Tibial artery (tissue), 4 donors: ENCODE results near the gene SLC44A4.

Source experiments
- DNase-seq, 2 donors: peaks; one replicate each; pipeline ENCODE4 v3.0.0-alpha.2; 2019
- H3K27ac ChIP-seq, 2 donors: fragments of 200-600 bp; sonication (generic) in 1 of 2; 1 replicate in 1 of 2; 2 replicates in 1 of 2; pipeline ENCODE4 v1.5.1; 2018 to 2019; ENCODE audit warnings: mild to moderate bottlenecking in 1 of 2
- H3K27me3 ChIP-seq, 2 donors: fragments of 200-600 bp; sonication (generic) in 1 of 2; one replicate each; pipeline versions ENCODE4 v1.5.1 to v1.6.0; 2016 to 2019
- H3K36me3 ChIP-seq, 3 donors: fragments of 200-600 bp; sonication (generic) in 2 of 3; one replicate each; pipeline ENCODE4 v1.5.1; 2016 to 2019; ENCODE audit warnings: mild to moderate bottlenecking in 2 of 3
- H3K4me1 ChIP-seq, 4 donors: fragments of 200-600 bp; sonication (generic) in 2 of 4; 1 replicate in 3 of 4; 2 replicates in 1 of 4; pipeline ENCODE4 v1.5.1; 2016 to 2019
- H3K4me3 ChIP-seq, 2 donors: fragments of 200-600 bp; sonication (generic) in 1 of 2; 1 replicate in 1 of 2; 2 replicates in 1 of 2; pipeline ENCODE4 v1.5.1; 2018 to 2019; ENCODE audit warnings: mild to moderate bottlenecking in 2 of 2
- H3K9me3 ChIP-seq, 3 donors: fragments of 200-600 bp; sonication (generic) in 1 of 3; one replicate each; pipeline ENCODE4 v1.5.1; 2016 to 2019
- CTCF ChIP-seq, 2 experiments: fragments of 200-600 bp in 1 of 2; fragments of 450-650 bp in 1 of 2; IDR thresholded peaks; one replicate each; pipeline ENCODE4 v1.5.1; 2017 to 2019; ENCODE audit warnings: antibody characterized with exemption in 2 of 2, mild to moderate bottlenecking in 1 of 2, moderate library complexity in 1 of 2
- intact Hi-C: fragments of 100-400 bp; cut with DNase I; formaldehyde crosslinking; loops from one replicate; pipeline ENCODE4 v1.15.0; 2023; ENCODE audit warnings: low total_unique reads

The SLC44A4 gene

GRCh38 chr6:31896856-31897611 is 18.2 kb upstream of the SLC44A4 start:
- Histone ChIP-seq H3K4me1 (peaks cover 0 to 37% (median 33%) of the 10 kb centered on the region in 4 donors), H3K27me3 (no peaks in the 10 kb centered on the region), H3K9me3 (no peaks in the 10 kb centered on the region), H3K27ac (peak overlapping the region; percentile 88), H3K36me3 (peaks cover 12 to 40% (median 24%) of the 10 kb centered on the region in 3 donors), H3K4me3 (peak overlapping the region; percentile 87 to 97)
- intact Hi-C loops: no loop called here
- TF ChIP-seq CTCF (IDR thresholded peaks at IDR 0.05): no peak
- DNase-seq: no peak

- DNase-seq: no peak
- H3K27ac ChIP-seq: peak overlapping the region; percentile 88
- peaks cover 0 to 37% (median 33%) of the 10 kb centered on the region in 4 donors for H3K4me1 ChIP-seq
- intact Hi-C loops: no loop called here
- H3K4me3 ChIP-seq: peak overlapping the region; percentile 87 to 97
- no peak for TF ChIP-seq CTCF (IDR thresholded peaks at IDR 0.05)
- H3K36me3 ChIP-seq: peaks cover 17 to 45% (median 28%) of the 10 kb centered on the region in 3 donors
- H3K27me3 ChIP-seq: no peaks in the 10 kb centered on the region
- no peaks in the 10 kb centered on the region for H3K9me3 ChIP-seq
Measured at GRCh38 chr6:31896493-31896855, 17.7 kb upstream of the SLC44A4 start.

- H3K36me3 ChIP-seq: peaks cover 28 to 73% (median 56%) of the 10 kb centered on the region in 3 donors
- no peaks in the 10 kb centered on the region for H3K9me3 ChIP-seq
- intact Hi-C loops: no loop called here
Measured at GRCh38 chr6:31892821-31893220, 14.0 kb upstream of the SLC44A4 start.

GRCh38 chr6:31889331-31889972 is 10.7 kb upstream of the SLC44A4 start:
- no peaks in the 10 kb centered on the region for H3K9me3 ChIP-seq
- no peak overlapping the region for H3K4me3 ChIP-seq
- peaks cover 52 to 100% (median 75%) of the 10 kb centered on the region in 3 donors for H3K36me3 ChIP-seq
- intact Hi-C loops: no loop called here
- no peak for DNase-seq
- no peak for TF ChIP-seq CTCF (IDR thresholded peaks at IDR 0.05)
- H3K27ac ChIP-seq: no peak overlapping the region
- H3K27me3 ChIP-seq: no peaks in the 10 kb centered on the region
- H3K4me1 ChIP-seq: no peaks in the 10 kb centered on the region

More at GRCh38 chr6:31892821-31893220, 14.0 kb upstream of the SLC44A4 start:
- Histone ChIP-seq H3K27me3 (no peaks in the 10 kb centered on the region), H3K27ac (no peak overlapping the region), H3K4me3 (no peak overlapping the region), H3K4me1 (peaks cover 0 to 12% (median 8%) of the 10 kb centered on the region in 4 donors)
- DNase-seq: no peak
- TF ChIP-seq CTCF (IDR thresholded peaks at IDR 0.05): no peak

- Histone ChIP-seq H3K4me3 (no peak overlapping the region), H3K27ac (no peak overlapping the region), H3K36me3 (peaks cover 60 to 100% (median 79%) of the 10 kb centered on the region in 3 donors), H3K27me3 (no peaks in the 10 kb centered on the region), H3K9me3 (no peaks in the 10 kb centered on the region), H3K4me1 (no peaks in the 10 kb centered on the region)
- DNase-seq: no peak
- peak; percentile 51 to 72 for TF ChIP-seq CTCF (IDR thresholded peaks at IDR 0.05)
- intact Hi-C loops: no loop called here
Measured at GRCh38 chr6:31888276-31889258, 9.8 kb upstream of the SLC44A4 start.
